Left colon (tissue), 2 donors: ENCODE measurements around the gene AP1B1. TPM values are rescaled to one million over a fixed set of nuclear protein-coding genes. Genes with fewer than 3 reads are reported as not detected.
A peak's percentile ranks its signal among the peaks of the same experiment; 100 is the strongest.
"Not testable (repeated sequence)": the region's sequence is repeated elsewhere in the genome, so short reads cannot be mapped to it uniquely, and the experiment has no call there.

ENCODE experiments used
- ATAC-seq: fragments of 200-7000 bp; cut with Tn5 transposase; one replicate; pipeline ENCODE4 v1.9.1; 2020; ENCODE audit warnings: mild to moderate bottlenecking, moderate library complexity
- DNase-seq, 2 donors: peaks; one replicate each; pipeline ENCODE4 v3.0.0-alpha.2; 2020
- intact Hi-C, 2 donors: fragments of 100-400 bp; cut with DNase I in 1 of 2; cut with micrococcal nuclease in 1 of 2; formaldehyde crosslinking; loops; one replicate each; pipeline versions ENCODE4 v1.11.2 to v1.14.0; 2022; cut with DNase I, micrococcal nuclease
- total RNA-seq, 2 donors: library from RNA; stranded (reverse); fragmentation: NEBNext Ultra II Directional; extraction: Animal tissue kit (Norgen Biotek cat#: 25700); gene quantifications; one replicate each; pipeline ENCODE4 v1.2.1, GENCODE V29; 2021
- donor health status: DM: no; HTN: no; CAD: no.
- donor health status: DM: yes; HTN: yes; CAD: no.

The AP1B1 gene
- total RNA-seq, 2 donors from 2014 or later, result 96.3 to 100 TPM

- DNase-seq, result peak; percentile 47 to 65
- ATAC-seq, result peak; percentile 72
- intact Hi-C loops, result no loop called here
Observed at GRCh38 chr22:29359469-29359868, 28.9 kb downstream of the AP1B1 start.

DNA sequence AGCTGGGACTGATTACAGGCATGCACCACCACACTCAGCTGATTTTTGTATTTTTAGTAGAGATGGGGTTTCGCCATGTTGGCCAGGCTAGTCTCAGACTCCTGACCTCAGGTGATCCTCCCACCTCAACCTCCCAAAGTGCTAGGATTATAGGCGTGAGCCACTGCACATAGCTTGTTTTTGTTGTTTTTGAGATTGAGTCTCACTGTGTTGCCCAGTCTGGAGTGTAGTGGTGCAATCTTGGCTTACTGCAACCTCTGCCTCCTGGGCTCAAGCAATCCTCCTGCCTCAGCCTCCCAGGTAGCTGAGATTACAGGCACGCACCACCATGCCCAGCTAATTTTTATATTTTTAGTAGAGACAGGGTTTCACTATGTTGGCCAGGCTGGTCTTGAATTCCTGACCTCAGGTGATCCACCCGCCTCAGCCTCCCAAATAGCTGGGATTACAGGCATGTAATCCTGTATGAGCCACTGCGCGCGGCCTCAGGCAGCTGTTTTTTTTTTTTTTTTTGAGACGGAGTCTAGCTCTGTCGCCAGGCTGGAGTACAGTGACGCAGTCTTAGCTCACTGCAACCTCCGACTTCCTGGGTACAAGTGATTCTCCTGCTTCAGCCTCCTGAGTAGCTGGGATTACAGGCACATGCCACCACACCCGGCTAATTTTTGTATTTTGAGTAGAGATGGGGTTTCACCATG is 31.0 kb downstream of the AP1B1 start:
- ATAC-seq, intact Hi-C loops, DNase-seq: not testable (repeated sequence)

- DNase-seq, result no peak
- no peak for ATAC-seq
- intact Hi-C loops, result no loop called here
Observed at GRCh38 chr22:29353860-29354259, 34.5 kb downstream of the AP1B1 start.

GRCh38 chr22:29353286-29353685 is 35.1 kb downstream of the AP1B1 start:
- no peak for DNase-seq
- intact Hi-C loops, result no loop called here
- no peak for ATAC-seq

- intact Hi-C loops, result no loop called here
- ATAC-seq (no peak), DNase-seq (no peak)
Observed at GRCh38 chr22:29352778-29353177, 35.6 kb downstream of the AP1B1 start.

DNA sequence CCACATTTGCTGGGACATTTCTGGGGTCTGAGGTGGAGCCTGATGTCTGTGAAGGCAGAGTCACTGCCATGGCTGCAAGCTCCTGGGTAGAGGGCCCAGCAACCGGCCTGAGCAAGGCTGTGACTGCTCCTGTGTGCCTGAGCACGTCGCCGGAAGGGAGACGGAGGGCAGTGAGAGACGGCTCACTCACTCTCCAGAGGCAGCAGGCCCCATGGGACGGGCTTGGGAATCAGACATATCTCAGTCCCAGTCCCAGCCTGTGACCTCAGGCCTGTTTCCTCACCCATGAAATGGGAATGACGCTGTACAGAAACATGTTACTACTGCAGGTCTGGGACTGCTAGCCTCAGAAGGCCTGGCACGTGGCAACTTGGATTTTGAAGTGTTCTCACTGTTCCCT is 36.5 kb downstream of the AP1B1 start:
- ATAC-seq, result no peak
- intact Hi-C loops, result no loop called here
- no peak for DNase-seq

GRCh38 chr22:29351042-29351441 is 37.3 kb downstream of the AP1B1 start:
- peak in 1 of 2 donors; percentile 29 for DNase-seq
- intact Hi-C loops, result no loop called here
- peak; percentile 93 for ATAC-seq

GRCh38 chr22:29348956-29349355 is 39.4 kb downstream of the AP1B1 start:
- intact Hi-C loops, result no loop called here
- no peak for ATAC-seq
- no peak for DNase-seq

GRCh38 chr22:29348041-29348440 is 40.3 kb downstream of the AP1B1 start:
- intact Hi-C loops, result no loop called here
- DNase-seq (no peak), ATAC-seq (no peak)

- intact Hi-C loops, result no loop called here
- no peak for ATAC-seq
- DNase-seq, result no peak
Observed at GRCh38 chr22:29346659-29347058, 41.7 kb downstream of the AP1B1 start.

GRCh38 chr22:29345932-29346331 is 42.4 kb downstream of the AP1B1 start:
- intact Hi-C loops, result no loop called here
- no peak for DNase-seq
- peak; percentile 16 for ATAC-seq

DNA sequence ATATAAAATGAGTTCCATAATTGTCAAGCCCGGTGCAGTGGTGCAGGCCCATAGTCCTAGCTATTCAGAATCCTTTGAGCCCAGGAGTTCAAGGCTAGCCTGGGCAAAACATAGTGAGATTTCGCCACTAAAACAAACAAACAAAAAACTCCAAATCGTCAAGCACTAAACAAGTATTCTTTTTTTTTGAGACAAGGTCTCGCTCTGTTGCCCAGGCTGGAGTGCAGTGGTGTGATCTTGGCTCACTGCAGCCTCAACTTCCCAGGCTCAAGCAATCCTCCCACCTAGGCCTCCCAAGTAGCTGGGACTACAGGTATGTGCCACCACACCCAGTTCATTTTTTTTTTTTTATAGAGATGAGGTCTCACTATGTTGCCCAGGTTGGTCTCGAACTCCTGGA is 43.5 kb downstream of the AP1B1 start:
- intact Hi-C loops, ATAC-seq, DNase-seq: not testable (repeated sequence)

- ATAC-seq (peak; percentile 30), DNase-seq (peak in 1 of 2 donors; percentile 52)
- intact Hi-C loops, result no loop called here
Observed at GRCh38 chr22:29344137-29344536, 44.2 kb downstream of the AP1B1 start.

DNA sequence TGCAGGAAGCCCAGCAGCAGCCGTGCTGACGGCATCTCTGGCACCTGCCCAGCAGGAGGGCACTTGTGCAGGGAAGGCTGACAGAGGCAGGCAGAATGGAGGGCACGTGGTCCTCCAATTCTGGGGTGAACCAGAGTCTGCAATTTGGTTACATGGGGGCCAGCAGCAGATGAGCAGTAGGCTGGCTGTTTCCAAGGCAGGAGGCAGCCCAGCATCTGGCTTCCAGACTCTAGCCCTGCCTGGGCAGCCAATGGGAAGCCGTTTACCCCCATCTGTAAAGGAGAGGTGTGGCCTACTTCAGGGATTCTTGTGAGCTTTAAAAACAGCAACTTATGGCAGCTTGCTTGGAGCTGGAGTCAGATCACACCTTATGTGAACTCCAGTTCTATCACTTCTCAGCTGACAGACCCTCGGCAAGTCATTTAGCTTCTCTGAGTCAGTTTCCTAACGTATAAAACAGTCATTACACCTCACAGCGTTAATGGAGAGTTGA is 45.0 kb downstream of the AP1B1 start:
- intact Hi-C loops, result no loop called here
- DNase-seq (no peak), ATAC-seq (no peak)

DNA sequence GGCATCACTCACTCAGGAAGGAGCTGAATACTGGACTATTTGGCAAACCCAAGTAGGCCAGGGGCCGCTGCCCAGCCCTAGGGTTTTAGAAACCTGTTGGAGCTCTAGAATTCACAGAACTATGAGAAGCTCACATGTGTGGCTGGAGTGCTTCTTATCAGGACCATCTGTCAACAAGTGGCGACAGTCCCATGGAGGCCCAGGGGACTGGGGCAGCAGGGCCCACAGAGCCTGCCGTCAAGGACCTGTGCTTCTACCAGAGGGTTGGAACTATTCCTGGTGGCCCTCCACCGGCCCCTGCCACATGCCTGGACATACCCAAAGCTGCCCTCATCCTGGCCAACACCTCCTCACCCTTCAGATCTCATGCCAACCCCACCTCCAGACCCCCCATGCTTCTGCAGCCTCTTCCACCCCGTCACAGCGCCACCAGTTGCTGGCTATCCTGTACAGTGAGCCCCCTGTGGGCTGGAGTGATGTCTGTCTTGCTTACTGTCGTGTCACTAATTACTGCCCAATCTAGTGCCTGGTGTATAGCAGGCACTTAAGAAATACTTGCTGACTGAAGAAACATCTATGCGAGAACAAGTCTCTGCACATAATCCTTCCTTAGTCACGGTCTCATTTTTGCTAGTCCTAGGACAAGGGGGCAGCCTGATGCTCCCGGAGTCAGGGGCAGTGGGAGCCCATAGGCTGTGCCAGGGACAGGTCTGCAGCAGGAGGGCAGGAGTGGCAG is 45.6 kb downstream of the AP1B1 start:
- DNase-seq, result no peak
- intact Hi-C loops, result no loop called here
- no peak for ATAC-seq

- no peak for DNase-seq
- ATAC-seq, result no peak
- intact Hi-C loops, result no loop called here
Observed at GRCh38 chr22:29342177-29342576, 46.2 kb downstream of the AP1B1 start.

DNA sequence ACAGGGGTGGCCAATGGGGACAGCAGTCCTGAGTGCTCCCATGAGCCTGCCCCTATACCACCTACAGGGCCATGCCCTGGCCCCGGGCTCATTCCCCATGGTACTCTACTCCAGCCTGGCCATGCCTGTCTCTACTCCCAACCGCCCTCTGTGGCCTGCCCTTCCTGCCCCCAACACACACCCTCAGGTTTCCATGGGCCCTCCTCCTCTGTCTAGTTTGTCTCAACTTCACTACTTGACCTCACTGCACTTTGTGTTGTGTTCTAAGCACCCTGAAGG is 46.6 kb downstream of the AP1B1 start:
- ATAC-seq (no peak), DNase-seq (no peak)
- intact Hi-C loops, result no loop called here

DNA sequence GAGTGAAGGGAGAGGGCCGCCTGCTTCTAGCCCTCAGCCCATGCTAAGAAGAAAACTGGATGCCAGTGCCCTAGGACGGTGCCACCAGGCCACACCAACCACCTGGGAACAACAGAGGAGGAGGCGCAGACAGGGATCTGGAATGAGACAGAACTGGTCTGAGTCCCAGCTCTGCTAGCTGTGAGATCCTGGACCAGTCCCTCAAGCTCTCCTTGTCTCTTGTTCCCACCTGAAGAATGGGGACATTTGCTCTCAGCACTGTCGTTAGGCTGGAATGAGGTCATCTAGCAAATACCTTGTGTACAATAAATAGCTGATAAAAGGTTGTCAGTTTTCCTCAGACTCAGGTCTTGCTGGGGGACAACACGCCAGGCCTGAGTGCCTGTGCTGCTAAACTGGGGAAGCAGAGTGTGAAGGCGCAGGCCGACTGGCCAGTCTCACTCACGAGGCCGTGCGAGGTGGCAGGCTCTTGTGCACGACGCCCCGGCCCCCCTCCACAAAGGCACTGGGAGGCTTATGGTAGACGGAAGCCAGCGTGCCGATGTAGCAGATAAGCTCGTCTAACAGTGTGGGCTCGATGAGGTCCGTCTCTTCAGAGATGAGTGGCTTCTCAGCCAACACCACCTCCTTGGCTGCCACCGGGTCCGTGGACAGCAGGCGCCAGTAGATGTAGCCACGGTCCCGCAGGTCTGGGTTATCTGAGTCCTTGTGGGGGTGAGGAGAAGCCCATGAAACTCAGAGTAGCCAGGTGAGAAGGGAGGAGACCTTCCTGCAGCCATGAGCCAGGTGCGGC is 47.1 kb downstream of the AP1B1 start:
- intact Hi-C loops, result no loop called here
- DNase-seq, result no peak
- ATAC-seq, result no peak

DNA sequence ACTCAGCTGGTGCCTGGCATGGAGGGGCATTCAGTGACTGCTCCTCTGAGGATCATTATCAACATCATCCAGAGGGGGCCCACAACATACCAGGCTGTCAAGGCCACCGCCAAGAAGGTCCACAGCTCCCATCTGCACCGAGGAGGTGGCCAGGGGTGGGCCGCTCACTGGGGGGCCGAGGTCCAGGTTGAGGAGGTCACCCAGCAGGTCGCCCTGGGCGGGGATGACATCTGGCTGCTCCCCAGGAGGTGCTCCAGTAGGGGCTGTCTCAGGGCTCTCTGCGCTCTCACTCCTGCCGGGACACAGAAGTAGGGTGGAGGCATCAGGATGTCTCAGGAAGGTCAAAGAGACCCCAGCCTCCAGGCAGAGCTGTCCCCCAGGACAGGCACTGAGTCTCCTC is 47.8 kb downstream of the AP1B1 start:
- no peak for DNase-seq
- intact Hi-C loops, result no loop called here
- no peak for ATAC-seq
